ENCODE data around the gene NFKBIA. TPM values are rescaled to one million over a fixed set of nuclear protein-coding genes. Genes with fewer than 3 reads are reported as not detected.

NFKBIA gene
- total RNA-seq, 4 donors from 2014 or later: 210 to 873 (median 358) TPM

DNA sequence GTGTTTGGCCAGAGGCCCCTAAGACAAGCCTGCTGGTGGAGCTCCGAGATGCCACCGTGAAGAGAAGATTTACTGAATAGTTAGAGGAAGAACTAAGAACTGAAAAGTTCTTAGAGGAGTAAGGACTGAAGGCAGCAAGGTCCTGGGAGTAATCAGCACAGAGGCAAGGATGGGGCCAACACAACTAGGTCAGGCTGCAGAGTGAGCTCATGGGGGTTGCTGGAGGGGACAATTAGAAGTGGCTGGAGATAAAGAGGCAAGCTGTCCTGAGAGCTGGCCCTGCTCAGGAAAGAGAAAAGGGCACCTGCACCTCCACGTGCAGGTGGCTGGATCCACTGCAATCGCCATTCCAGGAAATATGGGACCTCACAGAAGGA, 52.7 kb downstream of the NFKBIA start:
- Histone ChIP-seq H3K36me3 (no peaks in the 10 kb centered on the region), H3K4me3 (no peak overlapping the region), H3K9me3 (no peaks in the 10 kb centered on the region), H3K27ac (no peak overlapping the region), H3K27me3 (no peaks in the 10 kb centered on the region), H3K4me1 (peaks cover 0 to 13% (median 0%) of the 10 kb centered on the region in 4 donors)
- TF ChIP-seq, protein P1, sequence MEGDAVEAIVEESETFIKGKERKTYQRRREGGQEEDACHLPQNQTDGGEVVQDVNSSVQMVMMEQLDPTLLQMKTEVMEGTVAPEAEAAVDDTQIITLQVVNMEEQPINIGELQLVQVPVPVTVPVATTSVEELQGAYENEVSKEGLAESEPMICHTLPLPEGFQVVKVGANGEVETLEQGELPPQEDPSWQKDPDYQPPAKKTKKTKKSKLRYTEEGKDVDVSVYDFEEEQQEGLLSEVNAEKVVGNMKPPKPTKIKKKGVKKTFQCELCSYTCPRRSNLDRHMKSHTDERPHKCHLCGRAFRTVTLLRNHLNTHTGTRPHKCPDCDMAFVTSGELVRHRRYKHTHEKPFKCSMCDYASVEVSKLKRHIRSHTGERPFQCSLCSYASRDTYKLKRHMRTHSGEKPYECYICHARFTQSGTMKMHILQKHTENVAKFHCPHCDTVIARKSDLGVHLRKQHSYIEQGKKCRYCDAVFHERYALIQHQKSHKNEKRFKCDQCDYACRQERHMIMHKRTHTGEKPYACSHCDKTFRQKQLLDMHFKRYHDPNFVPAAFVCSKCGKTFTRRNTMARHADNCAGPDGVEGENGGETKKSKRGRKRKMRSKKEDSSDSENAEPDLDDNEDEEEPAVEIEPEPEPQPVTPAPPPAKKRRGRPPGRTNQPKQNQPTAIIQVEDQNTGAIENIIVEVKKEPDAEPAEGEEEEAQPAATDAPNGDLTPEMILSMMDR (IDR thresholded peaks at IDR 0.05): no peak
- no peak for TF ChIP-seq POLR2A (IDR thresholded peaks at IDR 0.05)
- no peak for DNase-seq

Other genes starting within 250 kb of the NFKBIA start
- 100 to 1,000 TPM in 3 of 4 donors, 10 to 100 TPM in 1; 73.6 to 136 (median 116) TPM for gene PSMA6, start 112.4 kb downstream of the NFKBIA start, total RNA-seq
- not detected for gene INSM2, start 129.4 kb upstream of the NFKBIA start, total RNA-seq

All from Peyer's patch (tissue), 4 donors.